Middle frontal gyrus (tissue), 1 donor: ENCODE data around the gene SLC43A3.

Source experiments
- DNase-seq: peaks from one replicate; pipeline ENCODE4 v3.0.0-alpha.2; 2015; ENCODE audit warnings: low spot score; ENCODE audit errors: extremely low spot score

The SLC43A3 gene

DNA sequence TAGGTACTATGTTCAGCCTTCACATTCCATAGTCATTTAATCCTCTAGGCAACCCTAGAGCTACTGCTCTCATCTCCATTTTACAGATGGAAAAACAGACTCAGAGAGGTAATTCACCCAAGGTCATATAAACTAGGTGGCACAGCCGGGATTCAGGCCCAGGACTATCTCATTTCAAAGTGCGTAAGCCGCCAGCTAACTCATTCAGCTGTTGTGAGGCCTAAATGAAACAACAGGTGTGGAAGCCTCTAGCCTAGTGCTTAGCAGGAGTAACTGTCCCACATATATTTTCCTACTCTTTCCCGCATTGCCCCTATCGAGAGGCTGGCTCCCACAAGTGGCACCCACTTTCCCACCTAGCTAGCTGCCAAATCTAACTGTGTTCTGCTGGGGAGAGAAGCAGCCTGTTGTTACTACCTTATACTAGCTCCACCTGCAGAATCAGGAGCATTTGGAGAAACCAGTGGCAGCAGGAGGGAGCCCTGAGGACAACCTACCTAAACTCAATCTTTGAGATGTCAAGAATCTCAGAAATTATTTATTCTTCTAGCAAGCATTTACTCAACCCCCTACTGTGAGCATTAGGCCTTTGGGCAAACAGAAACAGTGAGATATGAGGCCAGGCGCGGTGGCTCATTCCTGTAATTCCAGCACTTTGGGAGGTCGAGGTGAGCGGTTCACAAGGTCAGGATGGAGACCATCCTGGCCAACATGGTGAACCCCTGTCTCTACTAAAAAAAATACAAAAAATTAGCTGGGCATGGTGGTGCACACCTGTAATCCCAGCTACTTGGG lies 66.8 kb downstream of the SLC43A3 start:
- DNase-seq: no peak

DNA sequence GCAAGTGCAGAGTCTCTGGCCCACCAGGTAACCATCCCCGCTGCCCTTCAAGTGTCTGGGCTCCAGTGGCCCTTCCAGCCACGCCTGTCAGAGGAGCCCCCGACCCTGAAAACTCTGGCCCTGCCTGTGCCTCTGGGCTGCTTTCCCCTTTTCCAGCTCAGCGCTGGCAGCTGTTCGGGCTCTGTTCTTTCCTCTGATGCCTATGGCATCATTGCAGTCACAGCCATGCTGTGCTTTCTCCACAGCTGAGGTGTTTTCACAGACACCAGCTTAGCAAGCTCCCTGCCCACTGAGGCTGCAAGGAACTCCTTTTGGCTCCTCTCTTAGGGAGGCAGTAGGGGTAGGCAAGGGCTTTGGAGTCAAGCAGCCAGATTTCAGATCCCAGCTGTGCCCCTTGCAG lies 67.5 kb downstream of the SLC43A3 start:
- no peak for DNase-seq

DNA sequence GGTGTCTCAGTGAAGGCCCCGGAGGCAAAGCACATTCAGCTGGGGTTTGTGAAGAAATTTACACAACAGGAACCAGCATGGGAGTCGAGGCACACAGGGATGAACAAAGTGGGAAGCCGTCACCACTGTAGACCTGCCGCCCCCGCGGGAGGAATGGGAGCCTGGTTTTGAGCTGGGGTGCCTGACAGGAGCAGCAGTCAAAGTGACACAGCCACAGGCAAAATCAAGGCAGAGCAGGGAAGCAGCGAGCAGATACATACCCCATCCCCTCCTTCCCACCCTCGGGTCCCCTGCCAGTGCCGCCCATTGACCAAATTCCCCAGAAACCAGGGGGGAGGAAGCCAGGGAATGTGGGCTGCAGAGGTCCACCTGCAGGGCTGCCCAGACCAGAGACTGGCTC lies 67.9 kb downstream of the SLC43A3 start:
- no peak for DNase-seq

DNA sequence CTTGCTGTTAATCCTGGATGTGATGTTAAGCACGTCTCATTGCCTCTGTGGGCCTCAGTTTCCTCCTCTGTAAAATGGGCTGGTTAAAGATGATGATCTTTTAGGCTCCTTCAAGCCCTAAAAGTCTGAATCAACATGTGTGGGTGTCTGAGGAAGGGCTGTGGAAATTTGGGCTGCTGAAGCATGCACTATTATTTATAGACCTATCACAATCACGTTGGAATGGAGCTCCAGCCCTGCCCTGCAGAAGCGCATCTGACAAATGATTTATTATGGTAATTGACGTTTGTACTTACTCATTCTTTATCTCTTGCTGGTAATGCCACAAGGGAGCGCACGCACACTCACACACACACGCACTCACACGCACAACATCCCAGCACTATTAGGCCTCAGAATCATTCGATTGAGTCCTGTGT lies 68.4 kb downstream of the SLC43A3 start:
- DNase-seq: no peak

DNA sequence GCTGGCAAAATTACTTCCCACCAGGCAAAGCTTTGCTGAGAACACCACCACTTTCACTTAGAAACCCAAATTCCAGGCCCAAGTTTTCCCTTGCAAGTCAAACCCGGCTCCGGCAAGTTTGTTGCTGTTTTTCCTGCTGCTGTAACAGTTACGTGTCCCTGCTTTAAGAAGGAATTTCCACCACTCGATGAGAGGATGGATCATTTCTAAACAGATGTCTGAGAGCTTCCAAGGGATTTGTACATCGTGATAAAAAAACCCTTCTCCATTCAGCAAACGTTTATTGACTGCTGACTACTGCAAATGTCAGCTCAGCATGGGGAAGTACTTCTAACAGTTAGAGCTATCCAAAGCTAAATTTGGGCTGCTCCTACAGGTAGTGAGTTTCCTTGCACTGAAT lies 69.1 kb downstream of the SLC43A3 start:
- no peak for DNase-seq

DNA sequence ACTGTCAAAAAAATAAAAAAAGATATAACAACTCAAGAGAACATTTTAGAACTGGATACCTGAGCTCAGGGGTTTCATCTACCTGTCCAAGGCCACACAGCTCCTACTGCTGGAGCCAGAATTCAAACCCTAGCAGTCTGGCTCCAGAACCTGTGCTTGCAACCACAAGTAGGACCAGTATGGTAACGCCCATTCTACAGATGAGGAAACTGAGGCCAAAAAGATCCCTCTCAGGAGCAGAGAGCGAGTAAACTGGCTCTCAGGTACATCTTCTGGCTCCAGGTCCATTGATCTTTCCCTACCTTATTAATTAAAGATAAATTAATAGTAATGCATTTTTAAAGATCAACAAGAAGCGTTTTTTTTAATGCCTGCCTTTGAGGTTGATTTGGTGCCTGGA lies 69.6 kb downstream of the SLC43A3 start:
- DNase-seq: no peak
